Measurements from ENCODE around the gene PHKG2. TPM values are rescaled to one million over a fixed set of nuclear protein-coding genes. Genes with fewer than 3 reads are reported as not detected.
A peak's percentile ranks its signal among the peaks of the same experiment; 100 is the strongest.

Gene PHKG2
- total RNA-seq, 2 experiments from 2014 or later: 34.5 to 38.6 TPM

- DNase-seq: no peak
- H3K27ac Mint-ChIP-seq: no peak overlapping the region
- POLR2A ChIA-PET: interaction anchor here (0.7 to 2.9 kb wide), 2 partner anchors 9 to 10 kb away, joined by 3 to 8 read pairs; no protein-coding TSS in a partner anchor
Measured at GRCh38 chr16:30785126-30786106, 37.2 kb downstream of the PHKG2 start.

GRCh38 chr16:30786115-30786935, 38.1 kb downstream of the PHKG2 start:
- DNase-seq: no peak
- ChIA-PET CTCF (interaction anchor here (1.3 kb wide), 1 partner anchor 116 kb away, joined by 5 read pairs; no protein-coding TSS in a partner anchor), POLR2A (interaction anchor here (0.7 to 2.9 kb wide), 2 partner anchors 10 to 11 kb away, joined by 3 to 8 read pairs; no protein-coding TSS in a partner anchor)
- no peaks in the 10 kb centered on the region for H3K36me3 Mint-ChIP-seq (ENCODE audit: low read depth)
- H3K4me1 Mint-ChIP-seq: peaks cover 10% of the 10 kb centered on the region
- H3K27ac Mint-ChIP-seq: no peak overlapping the region
- peak overlapping the region; percentile 39 for H3K4me3 Mint-ChIP-seq
- H3K9me3 Mint-ChIP-seq: no peaks in the 10 kb centered on the region
- peaks cover 29% of the 10 kb centered on the region for H3K27me3 Mint-ChIP-seq

More at GRCh38 chr16:30785126-30786106, 37.2 kb downstream of the PHKG2 start:
- H3K4me3 Mint-ChIP-seq: peak overlapping the region; percentile 13
- peaks cover 10% of the 10 kb centered on the region for H3K4me1 Mint-ChIP-seq
- no peaks in the 10 kb centered on the region for H3K9me3 Mint-ChIP-seq
- H3K36me3 Mint-ChIP-seq (ENCODE audit: low read depth): no peaks in the 10 kb centered on the region
- CTCF ChIA-PET: interaction anchor here (0.5 to 1.3 kb wide), 2 partner anchors 117 to 652 kb away, joined by 4 to 5 read pairs; no protein-coding TSS in a partner anchor
- H3K27me3 Mint-ChIP-seq: peaks cover 29% of the 10 kb centered on the region

DNA sequence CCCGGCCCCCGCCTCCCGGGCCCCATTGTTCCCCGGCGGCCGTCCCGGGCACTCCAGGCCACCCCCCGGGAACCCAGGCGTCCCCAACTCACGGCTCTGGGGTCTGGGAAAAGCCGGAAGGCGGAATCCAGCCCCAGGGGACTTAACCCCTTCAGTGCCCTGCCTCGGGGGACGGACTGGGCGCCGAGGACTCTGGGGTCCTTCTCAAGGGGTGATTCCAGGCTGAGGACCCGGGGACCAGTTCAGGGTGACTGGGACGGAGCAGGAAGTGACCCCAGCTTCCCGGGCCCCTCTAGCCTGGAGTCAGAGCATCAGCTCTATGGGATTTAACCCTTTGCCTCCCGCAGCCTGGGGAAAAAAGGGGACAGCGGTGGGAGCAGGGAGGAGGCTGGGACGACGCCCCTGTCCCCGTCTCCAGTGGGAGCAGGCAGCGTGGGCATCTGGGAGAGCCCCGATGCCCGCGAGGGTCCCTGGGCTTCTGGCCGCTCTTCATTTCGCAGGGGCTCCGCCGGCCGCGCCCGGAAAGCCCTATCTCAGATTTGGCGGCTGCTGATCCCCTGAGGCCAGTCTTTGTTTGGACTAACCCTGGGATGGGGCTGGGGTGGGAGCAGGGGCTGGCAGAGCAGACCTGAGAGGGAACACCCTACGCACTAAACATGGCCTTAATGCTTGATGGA, 38.8 kb downstream of the PHKG2 start, which contains the start of gene ZNF629:
ZNF629 (minus strand) TSS at position 270 of the 677 bp plus-strand sequence. CDS start 2,723 bp downstream, outside the sequence.
- H3K4me3 Mint-ChIP-seq: peak within 1 kb of the TSS; percentile 69
- peaks cover 29% of the 10 kb centered on the region for H3K27me3 Mint-ChIP-seq
- POLR2A ChIA-PET: no interaction called here
- CTCF ChIA-PET: no interaction called here
- H3K9me3 Mint-ChIP-seq: no peaks in the 10 kb centered on the region
- H3K4me1 Mint-ChIP-seq: peaks cover 10% of the 10 kb centered on the region
- H3K36me3 Mint-ChIP-seq (ENCODE audit: low read depth): no peaks in the 10 kb centered on the region
- no peak within 1 kb of the TSS for H3K27ac Mint-ChIP-seq
- DNase-seq: no peak

DNA sequence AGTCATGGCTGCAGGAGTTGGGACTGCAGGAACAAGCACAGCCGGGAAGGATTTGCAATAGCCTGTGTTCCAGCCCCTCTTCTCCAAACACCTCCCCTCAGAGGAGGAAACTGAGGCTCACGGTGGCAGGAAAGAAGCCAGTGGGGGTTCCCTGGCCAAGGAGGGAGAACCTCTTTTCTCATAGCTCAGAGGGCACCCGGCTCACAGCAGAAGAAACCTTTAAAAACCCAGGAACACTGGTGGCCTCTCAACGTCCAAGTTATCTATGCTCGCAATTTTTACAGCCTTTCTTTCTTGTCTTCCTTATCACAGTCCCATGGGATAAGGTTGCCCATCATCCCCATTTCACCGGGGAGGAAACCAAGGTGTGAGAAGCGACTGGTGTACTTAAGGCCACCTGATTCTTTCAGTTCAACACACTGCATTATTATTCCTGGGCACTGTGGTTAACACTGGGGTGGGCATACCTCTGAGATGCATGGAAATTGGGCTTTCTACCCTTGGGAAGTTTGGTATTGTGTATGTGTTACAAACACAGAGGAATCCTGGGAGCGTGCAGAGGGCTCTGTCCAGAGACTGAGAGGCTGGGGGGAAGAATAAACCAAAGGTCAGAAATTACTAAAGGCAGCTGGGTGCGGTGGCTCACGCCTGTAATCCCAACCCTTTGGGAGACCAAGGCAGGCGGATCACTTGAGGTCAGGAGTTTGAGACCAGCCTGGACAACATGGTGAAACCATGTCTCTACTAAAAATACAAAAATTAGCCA, 39.6 kb downstream of the PHKG2 start:
- H3K4me1 Mint-ChIP-seq: peaks cover 10% of the 10 kb centered on the region
- CTCF ChIA-PET: no interaction called here
- H3K9me3 Mint-ChIP-seq: no peaks in the 10 kb centered on the region
- H3K27me3 Mint-ChIP-seq: peaks cover 29% of the 10 kb centered on the region
- DNase-seq: no peak
- peak overlapping the region; percentile 69 for H3K4me3 Mint-ChIP-seq
- no peaks in the 10 kb centered on the region for H3K36me3 Mint-ChIP-seq (ENCODE audit: low read depth)
- POLR2A ChIA-PET: no interaction called here
- H3K27ac Mint-ChIP-seq: no peak overlapping the region

DNA sequence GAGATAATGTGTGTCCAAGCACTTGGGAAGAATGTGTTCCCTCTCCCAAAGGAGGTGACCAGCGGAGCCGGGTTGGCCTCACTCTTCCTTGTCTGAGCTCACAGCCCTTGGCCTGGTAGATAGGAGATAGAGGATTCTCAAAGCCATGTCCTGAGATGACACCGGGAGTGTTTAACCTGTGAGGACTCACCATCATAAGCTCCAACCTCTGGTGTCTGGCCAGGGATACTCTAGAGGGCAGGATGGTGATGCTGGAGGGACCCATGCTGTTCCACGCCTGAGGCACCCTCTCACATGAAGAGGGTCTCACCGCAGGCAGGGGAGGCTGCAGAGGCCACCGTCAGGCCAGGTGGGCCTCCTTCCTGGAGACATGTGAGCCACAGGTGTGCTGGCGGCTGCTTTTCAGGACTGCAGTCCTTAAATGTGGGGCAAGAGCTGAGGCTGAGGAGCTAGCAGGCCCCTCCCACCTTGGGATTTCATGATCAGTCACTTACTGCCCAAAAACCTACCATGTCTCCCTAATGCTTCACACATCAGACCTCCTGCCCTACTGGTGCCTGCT, 45.4 kb downstream of the PHKG2 start:
- H3K4me1 Mint-ChIP-seq: no peaks in the 10 kb centered on the region
- no peak overlapping the region for H3K4me3 Mint-ChIP-seq
- ChIA-PET POLR2A (interaction anchor here (0.6 to 1.2 kb wide), 2 partner anchors 15 to 19 kb away, joined by 3 read pairs; no protein-coding TSS in a partner anchor), CTCF (interaction anchor here (0.6 to 2.9 kb wide), 4 partner anchors 11 to 108 kb away, joined by 3 to 9 read pairs (median 4); no protein-coding TSS in a partner anchor)
- DNase-seq: no peak
- no peaks in the 10 kb centered on the region for H3K27me3 Mint-ChIP-seq
- H3K27ac Mint-ChIP-seq: no peak overlapping the region
- H3K36me3 Mint-ChIP-seq (ENCODE audit: low read depth): no peaks in the 10 kb centered on the region
- no peaks in the 10 kb centered on the region for H3K9me3 Mint-ChIP-seq

GRCh38 chr16:30794634-30795033, 46.4 kb downstream of the PHKG2 start:
- DNase-seq: no peak

DNA sequence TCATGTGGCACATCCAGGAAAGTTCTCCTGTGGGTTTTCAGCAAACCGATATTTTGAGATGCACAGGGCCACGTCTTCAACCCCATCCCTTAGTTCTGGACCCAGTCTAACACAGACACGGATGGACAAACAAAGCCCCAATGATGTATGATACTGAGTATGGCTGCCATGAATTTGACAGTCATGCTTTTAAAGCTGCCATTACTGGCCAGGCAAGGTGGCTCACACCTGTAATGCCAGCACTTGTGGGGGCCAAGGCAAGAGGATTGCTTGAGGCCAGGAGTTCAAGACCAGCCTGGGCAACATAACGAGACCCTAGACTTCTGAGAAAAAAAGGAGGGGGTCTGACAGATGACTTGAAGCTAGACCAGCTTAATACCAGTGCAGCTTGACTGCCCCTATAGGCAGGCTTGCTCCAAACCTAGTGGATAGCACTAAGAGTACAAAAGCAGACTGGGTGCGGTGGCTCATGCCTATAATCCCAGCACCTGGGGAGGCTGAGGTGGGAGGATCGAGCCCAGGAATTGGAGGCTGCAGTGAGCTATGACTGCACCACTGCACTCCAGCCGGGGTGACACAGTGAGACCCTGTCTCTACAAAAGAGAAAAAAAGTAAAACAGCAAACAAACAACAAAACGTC, 49.6 kb downstream of the PHKG2 start:
- H3K27ac Mint-ChIP-seq: no peak overlapping the region
- POLR2A ChIA-PET: interaction anchor here (1.0 kb wide), 1 partner anchor 50 kb away, joined by 3 read pairs; no protein-coding TSS in a partner anchor
- no peak overlapping the region for H3K4me3 Mint-ChIP-seq
- H3K36me3 Mint-ChIP-seq (ENCODE audit: low read depth): no peaks in the 10 kb centered on the region
- no peaks in the 10 kb centered on the region for H3K9me3 Mint-ChIP-seq
- H3K27me3 Mint-ChIP-seq: peaks cover 1% of the 10 kb centered on the region
- peaks cover 2% of the 10 kb centered on the region for H3K4me1 Mint-ChIP-seq
- CTCF ChIA-PET: interaction anchor here (0.8 to 1.4 kb wide), 6 partner anchors 11 to 26 kb away, joined by 3 to 8 read pairs (median 4); no protein-coding TSS in a partner anchor
- DNase-seq: no peak

More at GRCh38 chr16:30794634-30795033, 46.4 kb downstream of the PHKG2 start:
- Mint-ChIP-seq H3K9me3 (no peaks in the 10 kb centered on the region), H3K27me3 (no peaks in the 10 kb centered on the region), H3K36me3 (ENCODE audit: low read depth) (no peaks in the 10 kb centered on the region), H3K4me1 (no peaks in the 10 kb centered on the region), H3K27ac (no peak overlapping the region), H3K4me3 (no peak overlapping the region)
- ChIA-PET POLR2A (no interaction called here), CTCF (no interaction called here)

Other genes with a start within 250 kb of the PHKG2 start
- gene ZNF768, start 221.9 kb upstream of the PHKG2 start, total RNA-seq: 1 to 10 TPM; 5.9 to 6.0 TPM
- 10 to 100 TPM; 10.6 to 10.7 TPM for gene ZNF747, start 213.6 kb upstream of the PHKG2 start, total RNA-seq
- gene ZNF764, start 190.1 kb upstream of the PHKG2 start, total RNA-seq: 10 to 100 TPM; 16.0 to 16.8 TPM
- gene ZNF688, start 176.7 kb upstream of the PHKG2 start, total RNA-seq: 10 to 100 TPM; 19.2 to 22.8 TPM
- gene ZNF785, start 162.7 kb upstream of the PHKG2 start, total RNA-seq: 10 to 100 TPM; 12.9 to 13.3 TPM
- gene ZNF689, start 138.0 kb upstream of the PHKG2 start, total RNA-seq: 10 to 100 TPM in 1 of 2 experiments, 1 to 10 TPM in 1; 9.9 to 11.7 TPM
- 10 to 100 TPM; 78.4 to 86.1 TPM for gene PRR14, start 97.5 kb upstream of the PHKG2 start, total RNA-seq
- 100 to 1,000 TPM; 106 to 107 TPM for gene FBRS, start 90.0 kb upstream of the PHKG2 start, total RNA-seq
- gene SRCAP, start 49.3 kb upstream of the PHKG2 start, total RNA-seq: 10 to 100 TPM; 63.2 to 65.0 TPM
- 1 to 10 TPM; 3.1 to 4.1 TPM for gene CFAP119, start 13.6 kb downstream of the PHKG2 start, total RNA-seq
- gene RNF40, start 13.9 kb downstream of the PHKG2 start, total RNA-seq: 10 to 100 TPM; 96.1 to 96.2 TPM
- 1 to 10 TPM; 1.0 to 1.2 TPM for gene ZNF629, start 38.8 kb downstream of the PHKG2 start, total RNA-seq
- 10 to 100 TPM; 22.3 to 23.5 TPM for gene BCL7C, start 145.7 kb downstream of the PHKG2 start, total RNA-seq
- under 1 TPM; 0.20 to 0.25 TPM for gene CTF1, start 148.2 kb downstream of the PHKG2 start, total RNA-seq
- 10 to 100 TPM; 25.8 to 27.2 TPM for gene FBXL19, start 175.1 kb downstream of the PHKG2 start, total RNA-seq
- 10 to 100 TPM; 30.3 to 33.6 TPM for gene ORAI3, start 200.6 kb downstream of the PHKG2 start, total RNA-seq
- gene SETD1A, start 209.3 kb downstream of the PHKG2 start, total RNA-seq: 10 to 100 TPM; 18.8 to 20.3 TPM
- 1 to 10 TPM; 7.1 to 7.5 TPM for gene HSD3B7, start 236.8 kb downstream of the PHKG2 start, total RNA-seq